ENCODE measurements around the gene SS18L1. TPM values are rescaled to one million over a fixed set of nuclear protein-coding genes. Genes with fewer than 3 reads are reported as not detected.

Gene SS18L1
- total RNA-seq, 1 experiment from 2014 or later: 34.7 TPM

DNA sequence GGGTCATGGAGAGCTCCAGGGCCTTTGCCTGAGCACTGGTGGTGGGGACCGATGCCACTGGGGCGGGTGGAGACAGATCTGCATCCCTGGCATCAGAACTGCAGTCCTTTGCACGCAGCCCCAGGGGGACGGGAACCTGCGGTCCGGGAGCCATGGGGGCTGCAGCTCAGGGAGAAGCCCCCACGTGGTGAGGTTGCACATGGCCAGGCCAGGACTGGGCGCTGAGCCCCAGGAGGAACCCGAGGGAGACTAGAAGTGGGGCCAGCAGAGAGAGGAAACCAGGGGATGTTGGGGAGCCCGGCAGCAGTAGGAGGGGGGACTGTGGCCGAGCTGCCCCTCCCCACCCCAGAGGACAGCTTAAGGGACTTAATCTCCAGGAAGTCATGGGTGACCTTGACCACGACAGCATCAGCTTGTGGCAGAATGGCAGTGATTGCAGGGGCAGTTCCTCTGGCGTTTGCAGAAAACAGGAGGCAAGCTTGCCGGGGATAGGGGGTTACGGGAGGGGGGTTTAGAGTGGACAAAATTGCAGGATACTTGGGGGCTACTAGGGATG lies 39.3 kb upstream of the SS18L1 start:
- POLR2A ChIA-PET (ENCODE audit: low non-redundant PET): no interaction called here

DNA sequence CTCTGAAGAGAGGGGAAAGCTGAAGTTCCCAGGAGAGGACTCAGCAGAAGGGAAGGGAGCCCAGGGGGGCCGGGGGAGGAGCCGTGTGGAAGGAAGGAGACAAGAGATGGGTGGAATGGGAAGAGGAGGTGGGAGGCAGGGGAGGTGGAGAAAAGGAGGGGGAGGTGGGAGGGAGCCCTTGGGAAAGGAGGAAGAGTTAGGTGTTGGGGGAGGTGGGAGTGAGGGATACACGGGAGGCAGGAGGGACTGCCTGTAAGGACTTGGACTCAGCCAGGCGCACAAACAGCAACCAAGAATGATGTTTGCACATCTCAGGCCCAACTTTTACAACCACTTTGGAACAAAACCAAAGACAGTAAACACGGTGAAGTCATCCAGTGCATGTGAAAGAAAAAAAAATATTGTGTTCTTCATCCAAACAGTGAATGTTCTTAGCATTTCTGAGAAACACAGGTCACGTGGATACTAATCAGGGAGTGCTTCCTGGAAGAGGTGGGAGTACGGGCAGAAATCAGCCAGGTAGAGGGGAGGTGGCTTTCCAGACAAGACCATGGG lies 38.7 kb upstream of the SS18L1 start:
- H3K9me3 ChIP-seq (ENCODE audit: low read depth, low read length, poor library complexity, severe bottlenecking): peaks cover 30% of the 10 kb centered on the region
- H3K4me1 ChIP-seq (ENCODE audit: insufficient read depth, low read length, poor library complexity, severe bottlenecking): no peaks in the 10 kb centered on the region
- no peak for DNase-seq (ENCODE audit: low spot score)
- intact Hi-C loops (cut with micrococcal nuclease; ENCODE audit: unreplicated experiment): no loop called here
- H3K27ac ChIP-seq (ENCODE audit: low read depth, low read length, poor library complexity, severe bottlenecking): no peak overlapping the region
- no peaks in the 10 kb centered on the region for H3K36me3 ChIP-seq (ENCODE audit: insufficient read depth, low read length, poor library complexity, severe bottlenecking)
- no peak overlapping the region for H3K4me3 ChIP-seq (ENCODE audit: low read depth, low read length, poor library complexity, severe bottlenecking)
- ChIA-PET POLR2A (ENCODE audit: low non-redundant PET) (no interaction called here), CTCF (no interaction called here)
- H3K27me3 ChIP-seq (replicated peaks; ENCODE audit: insufficient read depth, low read depth, low read length, poor library complexity): no peaks in the 10 kb centered on the region
- no TSS peak for BruUV-seq (replicated peaks)
- TF ChIP-seq, protein P1, sequence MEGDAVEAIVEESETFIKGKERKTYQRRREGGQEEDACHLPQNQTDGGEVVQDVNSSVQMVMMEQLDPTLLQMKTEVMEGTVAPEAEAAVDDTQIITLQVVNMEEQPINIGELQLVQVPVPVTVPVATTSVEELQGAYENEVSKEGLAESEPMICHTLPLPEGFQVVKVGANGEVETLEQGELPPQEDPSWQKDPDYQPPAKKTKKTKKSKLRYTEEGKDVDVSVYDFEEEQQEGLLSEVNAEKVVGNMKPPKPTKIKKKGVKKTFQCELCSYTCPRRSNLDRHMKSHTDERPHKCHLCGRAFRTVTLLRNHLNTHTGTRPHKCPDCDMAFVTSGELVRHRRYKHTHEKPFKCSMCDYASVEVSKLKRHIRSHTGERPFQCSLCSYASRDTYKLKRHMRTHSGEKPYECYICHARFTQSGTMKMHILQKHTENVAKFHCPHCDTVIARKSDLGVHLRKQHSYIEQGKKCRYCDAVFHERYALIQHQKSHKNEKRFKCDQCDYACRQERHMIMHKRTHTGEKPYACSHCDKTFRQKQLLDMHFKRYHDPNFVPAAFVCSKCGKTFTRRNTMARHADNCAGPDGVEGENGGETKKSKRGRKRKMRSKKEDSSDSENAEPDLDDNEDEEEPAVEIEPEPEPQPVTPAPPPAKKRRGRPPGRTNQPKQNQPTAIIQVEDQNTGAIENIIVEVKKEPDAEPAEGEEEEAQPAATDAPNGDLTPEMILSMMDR (conservative IDR thresholded peaks at IDR 0.05; ENCODE audit: low read depth, low read length): no peak
- TF ChIP-seq EZH2 (IDR thresholded peaks at IDR 0.05; ENCODE audit: borderline replicate concordance, low read depth, low read length, poor library complexity, severe bottlenecking): no peak

More for the DNA sequence above, 39.3 kb upstream of the SS18L1 start:
- DNase-seq (ENCODE audit: low spot score): no peak
- intact Hi-C loops (cut with micrococcal nuclease; ENCODE audit: unreplicated experiment): no loop called here
- CTCF ChIA-PET: no interaction called here
- Histone ChIP-seq H3K27ac (ENCODE audit: low read depth, low read length, poor library complexity, severe bottlenecking) (no peak overlapping the region), H3K36me3 (ENCODE audit: insufficient read depth, low read length, poor library complexity, severe bottlenecking) (no peaks in the 10 kb centered on the region), H3K4me1 (ENCODE audit: insufficient read depth, low read length, poor library complexity, severe bottlenecking) (no peaks in the 10 kb centered on the region), H3K27me3 (replicated peaks; ENCODE audit: insufficient read depth, low read depth, low read length, poor library complexity) (no peaks in the 10 kb centered on the region), H3K4me3 (ENCODE audit: low read depth, low read length, poor library complexity, severe bottlenecking) (no peak overlapping the region), H3K9me3 (ENCODE audit: low read depth, low read length, poor library complexity, severe bottlenecking) (peaks cover 28% of the 10 kb centered on the region)
- TF ChIP-seq EZH2 (IDR thresholded peaks at IDR 0.05; ENCODE audit: borderline replicate concordance, low read depth, low read length, poor library complexity, severe bottlenecking): no peak
- TF ChIP-seq, protein P1 (conservative IDR thresholded peaks at IDR 0.05; ENCODE audit: low read depth, low read length): no peak
- no TSS peak for BruUV-seq (replicated peaks)

DNA sequence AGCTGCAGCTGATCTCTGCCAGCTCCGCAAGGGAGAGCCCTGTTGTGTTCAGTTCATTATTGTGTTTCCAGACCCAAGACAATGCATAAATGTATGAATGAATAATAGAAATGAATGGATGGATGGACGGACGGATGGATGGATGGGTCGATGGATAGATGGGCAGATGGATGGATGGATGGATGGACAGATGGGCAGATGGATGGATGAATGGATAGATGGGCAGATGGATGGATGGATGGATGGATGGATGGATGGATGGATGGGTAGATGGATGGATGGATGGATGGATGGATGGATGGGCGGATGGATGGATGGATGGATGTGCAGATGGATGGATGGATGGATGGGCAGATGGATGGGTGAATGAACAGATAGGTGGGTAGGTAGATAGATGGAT lies 38.0 kb upstream of the SS18L1 start:
- H3K27me3 ChIP-seq (replicated peaks; ENCODE audit: insufficient read depth, low read depth, low read length, poor library complexity): no peaks in the 10 kb centered on the region
- H3K4me1 ChIP-seq (ENCODE audit: insufficient read depth, low read length, poor library complexity, severe bottlenecking): no peaks in the 10 kb centered on the region
- no peaks in the 10 kb centered on the region for H3K36me3 ChIP-seq (ENCODE audit: insufficient read depth, low read length, poor library complexity, severe bottlenecking)
- no peak for DNase-seq (ENCODE audit: low spot score)
- ChIA-PET CTCF (no interaction called here), POLR2A (ENCODE audit: low non-redundant PET) (no interaction called here)
- no peak overlapping the region for H3K4me3 ChIP-seq (ENCODE audit: low read depth, low read length, poor library complexity, severe bottlenecking)
- no peak for TF ChIP-seq EZH2 (IDR thresholded peaks at IDR 0.05; ENCODE audit: borderline replicate concordance, low read depth, low read length, poor library complexity, severe bottlenecking)
- TF ChIP-seq, protein P1 (conservative IDR thresholded peaks at IDR 0.05; ENCODE audit: low read depth, low read length): no peak
- intact Hi-C loops (cut with micrococcal nuclease; ENCODE audit: unreplicated experiment): no loop called here
- H3K9me3 ChIP-seq (ENCODE audit: low read depth, low read length, poor library complexity, severe bottlenecking): peaks cover 30% of the 10 kb centered on the region
- no TSS peak for BruUV-seq (replicated peaks)
- H3K27ac ChIP-seq (ENCODE audit: low read depth, low read length, poor library complexity, severe bottlenecking): no peak overlapping the region

All from A673 (cell line).